D341Med (cell line): ENCODE results near the gene CAMK2N1.

Experiments used
- DNase-seq: peaks from one replicate; pipeline ENCODE4 v3.0.0; 2012; ENCODE audit warnings: low spot score

CAMK2N1 gene

DNA sequence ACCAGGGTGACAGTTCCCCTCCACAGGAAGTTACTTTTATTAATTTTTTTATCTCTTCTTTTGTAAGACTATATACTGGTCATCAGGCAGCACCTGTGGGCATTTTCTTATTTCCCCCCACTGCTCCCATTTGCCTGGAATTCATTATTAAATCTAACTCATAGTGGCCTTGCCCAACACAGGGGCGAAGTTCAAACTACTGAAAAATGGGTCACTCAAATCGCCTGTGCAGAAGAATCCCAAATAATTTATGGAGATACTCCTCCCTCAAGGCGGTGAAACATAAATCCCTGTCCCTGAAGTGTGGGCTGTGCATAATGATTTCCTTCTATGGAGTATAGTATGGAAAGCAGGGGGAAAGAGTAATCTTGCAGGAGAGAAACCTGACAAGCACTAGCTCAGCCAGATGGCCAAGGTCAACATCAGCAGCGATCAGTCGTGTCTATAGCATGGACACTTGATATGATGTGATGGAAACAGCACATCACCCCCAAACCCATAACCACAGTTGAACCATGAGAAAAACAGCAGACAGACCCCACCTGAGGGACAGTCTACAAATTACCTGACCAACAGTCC lies 7.9 kb downstream of the CAMK2N1 start:
- DNase-seq, result no peak

DNA sequence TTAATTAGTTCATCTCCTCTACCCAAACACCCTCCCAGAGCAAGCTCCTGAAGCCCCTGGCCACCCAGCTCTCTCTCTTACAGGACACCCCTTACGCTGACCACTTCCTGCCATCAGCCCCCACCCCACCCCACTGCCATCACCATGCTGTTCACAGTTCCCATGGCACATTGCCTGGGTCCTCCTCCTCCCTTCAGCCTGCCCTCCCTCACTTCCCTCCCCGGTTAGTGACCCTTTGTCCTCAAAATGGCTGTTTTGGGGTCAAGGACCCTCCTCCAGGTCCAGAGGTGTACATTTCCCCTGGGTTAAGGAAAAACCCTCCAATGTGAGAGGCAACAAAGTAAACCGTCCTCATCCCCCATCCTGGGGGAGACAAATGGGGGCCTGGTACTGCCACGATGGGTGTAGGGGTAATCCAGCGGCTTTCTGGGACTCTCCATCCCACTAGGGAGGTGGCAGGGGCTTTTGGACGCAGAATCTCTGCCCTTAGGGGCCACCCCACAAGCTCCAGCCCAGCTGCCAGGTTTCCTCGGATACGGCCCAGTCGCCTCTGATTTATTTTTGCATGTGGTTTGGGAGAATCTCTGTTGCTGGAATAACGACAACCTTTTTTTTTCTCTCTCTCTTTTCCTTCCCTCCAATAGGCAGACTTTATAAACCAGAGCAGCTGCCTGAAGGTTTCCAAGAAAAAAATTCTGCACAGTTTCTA lies 8.5 kb downstream of the CAMK2N1 start:
- no peak for DNase-seq

DNA sequence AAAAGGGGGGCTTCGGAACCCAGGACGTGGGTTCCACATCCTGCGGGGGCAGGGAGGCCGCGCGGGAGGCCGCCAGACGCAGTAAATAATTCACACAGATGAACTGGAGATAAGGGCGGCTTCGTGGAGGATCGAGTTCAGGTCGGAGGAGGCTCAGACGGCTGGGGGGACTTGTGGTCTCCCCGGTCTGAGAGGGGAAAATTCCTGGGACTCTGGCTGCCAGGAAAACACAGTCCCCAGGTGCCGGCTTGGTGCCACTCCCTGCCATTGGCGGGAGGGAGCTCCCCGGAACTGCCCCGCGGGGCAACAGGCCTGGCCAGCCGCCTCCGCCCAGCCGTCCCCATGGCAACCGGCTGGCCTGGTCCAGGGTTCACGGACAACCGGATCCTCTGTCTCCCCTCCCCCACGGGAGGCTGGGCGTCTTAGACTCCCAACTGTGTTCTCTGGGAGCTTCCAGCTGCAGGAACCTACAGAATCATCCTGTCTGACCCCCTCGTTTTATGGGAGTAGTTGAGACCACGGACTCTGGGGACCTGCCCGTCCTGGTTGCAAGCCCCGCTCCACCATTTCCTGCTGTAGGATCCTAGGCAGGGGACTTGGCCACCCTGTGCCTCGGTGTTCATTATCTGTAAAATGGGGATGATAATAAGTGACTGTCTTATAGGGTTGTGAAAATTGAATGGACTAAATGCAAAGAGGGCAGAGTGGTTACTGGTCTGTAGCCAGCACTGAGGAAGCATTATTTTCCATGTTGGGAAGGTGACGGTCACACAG lies 9.6 kb downstream of the CAMK2N1 start:
- no peak for DNase-seq

DNA sequence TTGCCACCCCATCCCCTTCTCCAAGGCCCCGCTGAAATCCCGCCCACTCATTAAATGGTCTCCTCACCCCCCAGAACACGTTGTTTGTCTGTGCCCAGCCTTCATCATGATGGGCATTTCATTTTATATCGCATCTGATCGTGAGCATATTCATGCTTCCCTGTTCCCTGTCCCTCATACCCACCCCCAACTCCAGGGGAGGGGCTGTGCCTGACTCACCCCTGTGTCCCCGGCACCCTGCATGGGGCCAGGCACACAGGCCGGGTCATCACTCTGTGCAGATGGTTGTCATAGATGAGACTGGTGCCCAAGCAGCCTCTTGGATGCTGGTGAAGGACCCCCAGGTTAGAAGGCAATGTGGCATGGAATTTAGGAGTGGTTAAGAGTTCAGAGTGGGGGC lies 11.0 kb downstream of the CAMK2N1 start:
- no peak for DNase-seq

DNA sequence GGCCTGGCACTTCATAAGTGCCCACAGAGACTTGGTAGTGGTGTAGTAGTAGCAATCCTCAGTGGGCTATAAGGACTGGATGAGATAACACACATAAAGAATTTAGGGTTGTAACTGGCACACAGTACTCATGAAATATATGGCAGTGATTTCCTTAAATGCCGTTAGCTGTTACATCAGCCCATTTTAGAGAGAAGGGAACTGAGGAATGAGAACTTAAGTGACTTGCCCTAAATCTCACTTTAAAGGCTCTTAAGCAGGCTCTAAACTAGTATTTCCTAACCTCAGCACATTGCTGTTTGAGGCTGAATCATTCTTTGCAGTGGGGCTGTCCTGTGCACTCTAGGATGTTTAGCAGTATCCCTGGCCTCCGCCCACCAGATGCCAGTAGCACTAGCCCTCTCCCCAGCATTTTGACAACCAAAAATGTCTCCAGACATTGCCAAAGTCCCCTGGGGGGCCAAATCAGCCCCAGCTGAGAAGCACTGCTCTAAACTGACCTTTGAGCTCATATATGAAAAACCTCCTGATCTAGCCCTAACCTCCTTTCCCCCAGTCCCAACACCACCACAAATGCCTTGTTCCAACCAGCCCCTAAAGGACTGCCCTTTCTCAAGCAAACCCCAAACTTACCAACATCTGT lies 11.6 kb downstream of the CAMK2N1 start:
- DNase-seq, result no peak

DNA sequence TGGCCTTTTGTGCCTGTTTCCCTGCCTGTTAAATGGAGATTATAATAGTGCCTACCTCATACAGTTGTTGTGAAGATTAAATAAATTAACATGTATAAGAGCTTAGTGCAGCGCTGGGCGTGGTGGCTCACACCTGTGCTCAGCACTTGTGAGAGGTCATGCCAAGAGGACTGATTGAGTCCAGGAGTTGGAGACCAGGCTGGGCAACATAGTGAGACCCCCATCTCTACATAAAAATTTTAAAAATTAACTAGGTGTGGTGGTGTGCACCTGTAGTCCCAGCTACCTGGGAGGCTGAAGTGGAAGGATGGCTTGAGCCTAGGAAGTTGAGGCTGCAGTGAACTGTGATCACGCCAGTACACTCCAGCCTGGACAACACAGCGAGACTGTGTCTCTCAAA lies 12.1 kb downstream of the CAMK2N1 start:
- DNase-seq, result no peak

DNA sequence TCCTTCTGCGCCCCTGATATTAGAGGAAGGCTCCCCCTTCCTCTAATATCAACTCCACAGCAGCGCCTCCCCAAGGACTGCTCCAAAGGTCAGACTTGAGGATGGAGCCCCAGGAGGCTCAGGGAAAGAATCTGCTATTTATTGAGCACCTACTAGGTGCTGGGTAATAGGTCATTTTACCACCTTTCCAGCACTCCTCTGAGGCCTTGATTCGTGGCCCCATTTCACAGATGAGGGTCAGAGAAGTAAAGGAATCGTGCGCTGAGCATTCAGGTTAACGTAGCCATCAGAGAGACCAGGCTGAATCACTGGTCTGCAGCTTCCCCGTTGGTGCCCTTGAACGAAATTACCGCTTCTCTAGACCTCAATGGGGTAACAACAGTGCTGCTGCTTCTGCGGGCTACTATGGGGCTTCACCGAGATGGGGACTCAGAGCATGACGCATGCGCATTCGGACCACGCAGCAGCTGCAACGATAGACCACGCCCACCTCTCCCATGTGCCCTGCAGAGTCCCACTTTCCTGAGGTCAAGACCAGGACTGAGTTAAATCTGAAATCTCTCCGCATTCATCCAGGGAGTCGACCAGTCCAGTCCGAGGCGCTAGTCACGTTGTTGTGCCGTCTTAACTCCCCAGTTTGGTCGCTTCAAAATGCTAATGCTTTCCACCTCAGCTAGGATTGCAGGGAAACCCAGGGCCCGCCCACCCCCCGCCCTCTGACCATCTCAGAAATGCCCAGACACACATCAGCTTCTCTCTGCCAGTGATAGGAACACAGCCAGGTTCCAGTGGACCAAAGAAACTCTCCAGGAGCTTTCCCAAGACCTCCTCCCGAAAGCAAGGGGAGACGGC lies 12.9 kb downstream of the CAMK2N1 start:
- no peak for DNase-seq

DNA sequence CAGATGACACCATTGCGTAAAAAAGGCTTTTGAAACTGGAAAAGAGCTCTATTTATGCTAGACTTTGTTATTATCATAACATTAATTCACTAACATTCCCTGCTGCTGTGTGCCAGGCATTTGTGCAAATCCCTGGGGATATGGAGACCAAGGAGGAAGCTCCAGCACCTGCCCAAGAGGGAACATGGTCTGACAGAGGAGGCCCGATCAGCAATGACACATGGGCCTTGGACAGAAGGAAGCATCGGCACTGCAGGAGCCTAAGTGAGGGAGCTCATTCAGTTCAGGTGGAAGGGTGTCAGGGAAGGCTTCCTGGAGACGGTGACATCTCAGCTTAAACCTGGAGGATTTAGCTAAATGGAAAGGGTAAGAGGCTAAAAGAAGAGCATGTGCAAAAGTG lies 13.9 kb downstream of the CAMK2N1 start:
- no peak for DNase-seq

DNA sequence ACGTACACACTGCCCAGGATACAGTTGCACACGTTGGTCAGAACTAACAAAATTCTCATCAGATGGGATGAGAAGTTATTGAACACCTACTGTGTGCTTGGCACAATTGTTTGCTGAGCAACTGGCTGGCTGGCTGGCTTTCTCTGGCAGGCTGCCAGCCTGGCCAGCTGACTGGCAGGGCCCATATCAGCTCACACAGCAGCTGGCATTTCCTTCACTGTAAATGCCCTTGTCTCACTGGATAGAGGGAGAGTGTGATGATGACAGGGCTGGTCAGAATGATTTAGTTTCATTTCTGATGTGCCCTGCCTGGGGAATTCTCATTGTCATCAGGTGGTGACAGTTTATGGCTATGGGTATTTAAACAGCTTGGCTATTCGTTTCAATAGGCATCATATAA lies 15.8 kb downstream of the CAMK2N1 start:
- DNase-seq, result no peak

DNA sequence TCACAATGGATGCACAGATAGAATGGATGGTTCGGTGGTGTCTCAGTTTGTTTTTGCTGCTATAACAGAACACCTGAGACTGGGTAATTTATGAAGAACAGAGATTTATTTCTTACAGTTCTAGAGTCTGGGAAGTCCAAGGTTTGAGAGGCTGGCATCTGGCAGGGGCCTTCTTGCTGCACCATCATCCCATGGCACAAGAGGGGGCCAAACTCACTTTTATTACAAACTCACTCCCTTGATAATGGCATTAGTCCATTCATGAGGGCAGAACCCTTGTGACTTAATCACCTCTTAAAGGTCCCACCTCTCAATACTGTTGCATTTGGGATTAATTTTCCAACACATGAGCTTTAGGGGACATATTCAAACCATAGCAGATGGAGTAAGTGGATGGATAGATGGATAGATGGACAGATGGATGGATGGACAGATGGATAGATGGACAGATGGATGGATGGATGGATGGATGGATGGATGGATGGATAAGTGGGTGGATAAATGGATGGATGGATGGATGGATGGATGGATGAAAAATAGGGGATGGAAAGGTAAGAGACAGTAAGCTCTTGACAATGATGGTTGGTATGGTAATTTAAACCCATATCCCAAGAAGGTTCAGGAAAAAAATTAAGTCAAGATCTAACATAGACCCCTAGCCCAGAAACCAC lies 16.5 kb downstream of the CAMK2N1 start:
- DNase-seq, result no peak

DNA sequence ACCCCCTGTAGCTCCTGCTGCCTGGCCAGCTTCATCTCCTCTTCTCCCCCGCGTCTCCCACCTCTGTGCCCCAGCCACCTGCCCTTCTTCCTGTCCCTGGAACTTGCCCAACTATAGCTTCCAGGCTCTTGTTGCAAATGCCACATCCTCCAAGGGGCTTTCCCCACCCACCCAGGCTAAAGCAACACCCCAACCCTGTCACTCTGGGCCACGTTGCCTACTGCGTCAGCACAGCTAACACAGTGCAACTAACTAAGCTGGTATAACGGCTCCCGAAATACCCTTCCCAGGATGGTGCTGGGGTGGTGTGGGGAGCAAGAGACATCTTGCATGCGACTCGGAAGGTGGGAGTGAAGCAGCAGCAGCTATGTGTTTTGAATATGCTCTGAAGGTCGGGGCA lies 19.7 kb downstream of the CAMK2N1 start:
- no peak for DNase-seq

DNA sequence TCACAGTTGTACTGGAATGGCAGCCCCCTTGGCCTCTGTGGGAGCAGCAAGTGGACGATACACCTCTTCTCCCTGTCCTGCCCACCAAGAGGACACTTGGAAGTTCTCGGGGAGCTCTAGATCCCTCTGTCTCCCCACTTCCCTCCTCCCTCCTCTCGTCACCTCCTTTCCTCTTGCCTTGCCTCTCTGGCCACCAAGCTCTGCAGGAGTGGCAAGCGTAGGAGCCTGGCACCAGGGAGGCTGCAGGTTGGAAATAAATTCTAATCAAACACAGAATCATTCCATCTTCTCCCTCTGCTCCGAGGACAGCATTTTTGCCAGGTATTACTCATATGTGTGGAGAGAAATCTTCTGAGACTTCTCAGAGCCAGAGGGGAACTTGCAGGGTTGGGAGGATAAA lies 20.8 kb downstream of the CAMK2N1 start:
- DNase-seq, result no peak

DNA sequence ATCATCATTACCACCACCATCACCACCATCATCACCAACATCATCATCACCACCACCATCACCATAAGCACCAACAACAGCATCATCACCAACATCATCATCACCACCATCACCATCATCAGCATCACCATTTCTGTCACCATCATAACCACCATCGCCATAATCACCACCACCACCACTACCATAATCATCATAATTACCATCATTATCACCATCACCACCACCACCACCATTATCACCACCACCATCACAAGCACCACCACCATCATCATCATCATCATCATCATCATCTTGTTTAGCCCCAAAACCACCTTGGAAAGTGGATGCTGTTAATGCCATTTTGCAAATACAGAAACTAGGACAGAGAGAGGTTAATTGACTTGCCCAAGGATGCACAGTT lies 22.5 kb downstream of the CAMK2N1 start:
- no peak for DNase-seq

DNA sequence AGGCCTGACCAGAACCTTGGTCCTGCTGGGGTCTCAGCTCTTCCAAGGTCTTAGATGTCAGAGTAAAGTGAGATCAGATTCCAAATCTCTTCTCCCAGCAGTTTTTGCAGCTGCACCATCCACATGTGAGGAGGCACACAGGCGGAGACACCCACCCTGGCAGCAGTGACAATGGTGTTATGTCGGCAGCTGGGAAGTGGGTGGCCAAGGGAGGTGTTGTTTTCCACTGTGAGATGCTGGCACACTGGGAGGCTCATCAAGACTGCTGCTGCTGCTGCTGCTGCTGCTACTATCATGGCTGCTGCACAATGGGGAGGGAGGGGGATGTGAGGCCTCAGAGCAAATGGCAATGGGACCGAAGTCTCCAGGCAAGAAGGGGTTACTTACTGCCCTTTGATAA lies 23.6 kb downstream of the CAMK2N1 start:
- no peak for DNase-seq

DNA sequence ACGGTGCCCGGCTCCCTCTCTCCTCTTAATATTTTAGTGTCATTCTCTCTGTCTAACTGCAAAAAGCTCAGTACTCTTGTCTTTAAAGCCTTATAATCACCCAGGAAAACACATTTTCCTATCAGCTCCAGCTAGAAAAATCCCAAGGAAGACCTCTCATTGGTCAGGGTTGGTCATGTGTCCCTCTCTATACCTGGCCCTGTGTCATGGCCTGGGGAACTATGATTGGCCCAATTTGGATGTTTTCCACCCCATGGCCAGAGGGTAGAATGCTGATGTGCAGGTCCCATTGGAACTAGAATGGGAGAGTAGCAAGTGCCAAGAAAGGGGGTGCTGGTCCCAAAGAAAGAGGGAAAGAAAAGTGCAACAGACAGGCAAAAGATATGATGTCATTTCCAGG lies 27.3 kb downstream of the CAMK2N1 start:
- DNase-seq, result no peak

DNA sequence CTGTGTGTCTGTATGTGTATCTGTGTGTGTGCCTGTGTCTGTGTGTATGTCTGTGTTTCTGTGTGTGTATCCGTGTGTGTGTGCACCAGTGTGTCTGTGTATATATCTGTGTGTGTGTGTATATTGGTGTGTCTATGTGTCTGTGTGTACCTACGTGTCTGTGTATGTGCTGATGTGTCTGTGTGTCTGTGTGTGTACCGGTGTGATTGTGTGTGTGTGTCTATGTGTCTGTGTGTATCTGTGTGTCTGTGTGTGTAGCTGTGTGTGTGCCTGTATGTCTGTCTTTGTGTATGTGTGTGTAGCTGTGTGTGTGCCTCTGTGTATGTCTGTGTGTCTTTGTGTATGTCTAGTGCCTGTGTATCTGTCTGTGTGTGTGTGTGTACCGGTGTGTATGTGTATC lies 32.0 kb downstream of the CAMK2N1 start:
- DNase-seq, result no peak

DNA sequence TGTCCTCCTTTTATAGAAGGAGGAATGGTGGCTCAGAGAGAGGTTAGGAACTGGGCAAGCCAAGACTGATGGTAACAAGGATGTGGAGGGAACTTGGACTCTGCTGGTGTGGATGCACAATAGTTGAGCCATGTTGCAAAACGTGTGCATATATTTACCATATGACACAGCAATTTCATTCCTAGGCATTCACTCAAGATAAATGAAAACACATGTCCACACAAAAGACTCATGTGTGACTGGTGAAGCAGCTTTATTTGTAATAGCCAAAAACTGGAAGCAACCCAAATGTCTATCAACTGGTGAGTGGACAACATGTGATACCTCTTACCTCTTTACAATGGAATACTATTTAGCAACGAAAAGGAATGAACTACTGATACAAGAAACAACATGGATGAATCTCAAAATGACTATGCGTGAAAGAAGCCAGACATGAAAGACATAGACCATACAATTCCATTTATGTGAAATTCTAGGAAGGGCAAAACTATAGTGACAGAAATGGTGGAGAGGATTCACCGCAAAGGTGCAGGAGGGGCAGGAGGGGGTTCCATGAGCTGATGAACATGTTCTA lies 36.2 kb downstream of the CAMK2N1 start:
- DNase-seq, result no peak

DNA sequence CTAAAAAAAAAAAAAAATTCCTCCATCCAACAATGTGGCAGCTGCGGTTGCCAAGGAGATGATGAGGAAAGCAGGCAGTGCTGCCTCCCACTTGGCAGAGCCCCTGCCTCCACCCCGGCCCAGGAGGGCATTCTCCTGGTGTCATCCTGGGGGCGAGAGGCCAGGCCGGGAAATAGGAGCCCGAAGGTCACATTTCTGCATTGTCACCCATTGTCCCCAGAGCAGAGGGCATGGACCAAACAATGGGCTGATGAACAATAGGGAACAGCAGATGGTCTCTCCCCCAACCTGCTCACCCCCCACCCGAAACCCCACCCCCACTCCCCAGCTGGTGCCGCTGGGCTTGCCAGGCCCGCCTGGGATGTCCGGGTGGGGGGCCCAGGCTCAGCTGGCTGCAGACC lies 37.3 kb downstream of the CAMK2N1 start:
- peak; percentile 47 for DNase-seq

DNA sequence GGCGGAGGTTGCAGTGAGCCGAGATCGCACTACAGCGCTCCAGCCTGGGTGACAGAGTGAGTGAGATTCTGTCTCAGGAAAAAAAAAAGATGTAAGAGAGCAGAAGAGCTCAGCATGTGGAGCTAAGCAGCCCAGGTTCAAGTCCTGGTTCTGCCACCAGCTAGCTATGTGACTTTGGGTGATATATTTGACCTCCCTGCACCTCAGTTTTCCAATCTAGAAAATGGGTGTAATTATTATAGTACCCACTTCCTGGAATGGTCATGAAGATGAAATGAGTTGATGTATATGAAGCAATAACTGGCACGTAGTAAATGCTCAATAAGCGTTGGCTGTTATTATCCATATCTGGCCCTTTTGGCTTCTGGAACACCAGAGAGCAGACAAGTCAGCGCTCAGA lies 38.2 kb downstream of the CAMK2N1 start:
- no peak for DNase-seq

DNA sequence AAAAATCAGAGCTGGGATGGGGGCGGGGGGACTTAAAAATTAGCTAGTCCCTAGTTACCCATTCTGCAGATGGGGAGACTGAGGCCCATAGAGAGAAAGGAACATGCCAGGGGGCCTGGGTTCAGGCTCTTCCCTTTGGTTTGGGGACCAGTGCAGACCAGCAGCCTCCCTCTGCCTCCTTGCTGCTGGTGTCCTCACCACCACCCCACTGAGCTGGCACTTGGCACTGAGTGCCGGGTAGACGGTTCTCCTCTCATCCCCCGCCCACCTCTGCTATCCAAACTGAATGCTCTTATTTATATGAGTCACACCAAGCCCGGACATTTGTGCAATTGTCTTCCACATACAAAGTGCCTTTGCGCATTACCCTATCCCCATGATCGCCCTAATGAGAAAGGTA lies 39.2 kb downstream of the CAMK2N1 start:
- DNase-seq, result no peak

DNA sequence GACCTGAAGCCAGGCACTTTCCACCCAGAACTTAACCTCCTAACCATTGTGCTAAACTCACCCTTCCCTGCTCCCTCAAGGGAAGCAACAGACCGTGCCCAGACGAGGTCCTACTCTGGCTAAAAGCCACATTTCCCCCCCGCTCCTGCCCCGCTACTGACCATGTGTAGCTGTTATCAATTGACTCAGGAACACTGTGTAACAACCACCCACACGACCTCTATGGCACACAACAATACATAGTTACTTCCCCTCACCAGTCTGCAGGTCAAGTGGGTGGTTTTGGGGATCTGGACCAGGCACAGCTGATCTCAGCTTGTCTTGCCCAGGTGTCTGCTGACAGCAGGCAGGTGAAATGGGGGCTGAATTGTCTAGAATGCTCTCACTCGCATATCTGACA lies 40.1 kb downstream of the CAMK2N1 start:
- DNase-seq, result no peak
